IPS-NIHi7 (cell line): ENCODE results near the gene PAPPA.

Experiments
- DNase-seq: peaks from one replicate; pipeline ENCODE4 v3.0.0; 2012; ENCODE audit warnings: mixed read lengths; ENCODE audit errors: extremely low spot score

Gene PAPPA

GRCh38 chr9:116345393-116345792 lies 191.8 kb downstream of the PAPPA start:
- DNase-seq = no peak

- DNase-seq = no peak
Measured at GRCh38 chr9:116345817-116346216, 192.2 kb downstream of the PAPPA start.

GRCh38 chr9:116349684-116350083 lies 196.1 kb downstream of the PAPPA start:
- no peak for DNase-seq

- peak; percentile 45 for DNase-seq
Measured at GRCh38 chr9:116350213-116350612, 196.6 kb downstream of the PAPPA start.

- DNase-seq = no peak
Measured at GRCh38 chr9:116352958-116353357, 199.4 kb downstream of the PAPPA start.

GRCh38 chr9:116355153-116355921 lies 201.7 kb downstream of the PAPPA start:
- peak; percentile 36 for DNase-seq

GRCh38 chr9:116358251-116358650 lies 204.7 kb downstream of the PAPPA start:
- DNase-seq = no peak

- no peak for DNase-seq
Measured at GRCh38 chr9:116360016-116360415, 206.4 kb downstream of the PAPPA start.

- no peak for DNase-seq
Measured at GRCh38 chr9:116360989-116361388, 207.4 kb downstream of the PAPPA start.

- DNase-seq = no peak
Measured at GRCh38 chr9:116361547-116361946, 208.0 kb downstream of the PAPPA start.

- no peak for DNase-seq
Measured at GRCh38 chr9:116362493-116362892, 208.9 kb downstream of the PAPPA start.

GRCh38 chr9:116365056-116365471 lies 211.5 kb downstream of the PAPPA start:
- peak; percentile 33 for DNase-seq

GRCh38 chr9:116366241-116366640 lies 212.7 kb downstream of the PAPPA start:
- no peak for DNase-seq

- no peak for DNase-seq
Measured at GRCh38 chr9:116368680-116369079, 215.1 kb downstream of the PAPPA start.

- DNase-seq = no peak
Measured at GRCh38 chr9:116369706-116370105, 216.1 kb downstream of the PAPPA start.

- no peak for DNase-seq
Measured at GRCh38 chr9:116370556-116370955, 217.0 kb downstream of the PAPPA start.

- DNase-seq = no peak
Measured at GRCh38 chr9:116372081-116372673, 218.6 kb downstream of the PAPPA start.

- DNase-seq = no peak
Measured at GRCh38 chr9:116372786-116373185, 219.2 kb downstream of the PAPPA start.

- DNase-seq = peak; percentile 38
Measured at GRCh38 chr9:116377179-116377798, 223.7 kb downstream of the PAPPA start.

GRCh38 chr9:116378873-116379272 lies 225.3 kb downstream of the PAPPA start:
- no peak for DNase-seq

GRCh38 chr9:116379821-116380220 lies 226.2 kb downstream of the PAPPA start:
- DNase-seq = no peak

GRCh38 chr9:116380496-116380995 lies 227.0 kb downstream of the PAPPA start:
- no peak for DNase-seq

GRCh38 chr9:116381350-116381749 lies 227.8 kb downstream of the PAPPA start:
- no peak for DNase-seq
